NCI-H82 (cell line): ENCODE data around the gene NAV3.
A peak's percentile ranks its signal among the peaks of the same experiment; 100 is the strongest.

Experiments
- DNase-seq: peaks from one replicate; lab custom pipeline; 2025; lab: John Stamatoyannopoulos, UW

NAV3 gene

GRCh38 chr12:77928078-77928477 lies 97.4 kb downstream of the NAV3 start:
- DNase-seq: no peak

- peak; percentile 36 for DNase-seq
Measured at GRCh38 chr12:77932216-77932615, 101.5 kb downstream of the NAV3 start.

GRCh38 chr12:77938301-77938700 lies 107.6 kb downstream of the NAV3 start:
- no peak for DNase-seq

- DNase-seq: no peak
Measured at GRCh38 chr12:77940011-77940423, 109.3 kb downstream of the NAV3 start.

- peak; percentile 27 for DNase-seq
Measured at GRCh38 chr12:77940567-77940966, 109.9 kb downstream of the NAV3 start.

- no peak for DNase-seq
Measured at GRCh38 chr12:77941401-77941800, 110.7 kb downstream of the NAV3 start.

- no peak for DNase-seq
Measured at GRCh38 chr12:77943466-77943865, 112.8 kb downstream of the NAV3 start.

- DNase-seq: no peak
Measured at GRCh38 chr12:77946541-77947061, 115.9 kb downstream of the NAV3 start.

GRCh38 chr12:77947330-77947729 lies 116.6 kb downstream of the NAV3 start:
- DNase-seq: no peak

GRCh38 chr12:77947746-77948145 lies 117.1 kb downstream of the NAV3 start:
- no peak for DNase-seq

- DNase-seq: no peak
Measured at GRCh38 chr12:77949943-77950342, 119.2 kb downstream of the NAV3 start.

GRCh38 chr12:77953528-77954205 lies 123.0 kb downstream of the NAV3 start:
- DNase-seq: no peak

- no peak for DNase-seq
Measured at GRCh38 chr12:77954206-77954555, 123.5 kb downstream of the NAV3 start.

GRCh38 chr12:77957062-77957461 lies 126.4 kb downstream of the NAV3 start:
- no peak for DNase-seq

GRCh38 chr12:77963576-77964178 lies 133.0 kb downstream of the NAV3 start:
- no peak for DNase-seq

- DNase-seq: no peak
Measured at GRCh38 chr12:77965790-77966189, 135.1 kb downstream of the NAV3 start.

- DNase-seq: no peak
Measured at GRCh38 chr12:77968021-77968420, 137.3 kb downstream of the NAV3 start.

GRCh38 chr12:77968571-77968970 lies 137.9 kb downstream of the NAV3 start:
- no peak for DNase-seq

- no peak for DNase-seq
Measured at GRCh38 chr12:77973579-77973978, 142.9 kb downstream of the NAV3 start.

GRCh38 chr12:77974645-77975044 lies 144.0 kb downstream of the NAV3 start:
- no peak for DNase-seq

- DNase-seq: no peak
Measured at GRCh38 chr12:77979597-77980250, 149.0 kb downstream of the NAV3 start.

- DNase-seq: no peak
Measured at GRCh38 chr12:77980782-77981181, 150.1 kb downstream of the NAV3 start.

- no peak for DNase-seq
Measured at GRCh38 chr12:77983859-77984258, 153.2 kb downstream of the NAV3 start.
